HepG2 (cell line): ENCODE results near the gene PTPRC. TPM values are rescaled to one million over a fixed set of nuclear protein-coding genes. Genes with fewer than 3 reads are reported as not detected.

Experiments
- ATAC-seq: fragments of 200-7000 bp; cut with Tn5 transposase; 3 replicates; pipeline ENCODE4 v1.9.1; 2020; ENCODE audit warnings: mild to moderate bottlenecking, moderate library complexity
- BruUV-seq: library from RNA; stranded (reverse); fragments of 400-500 nt; replicated peaks from 2 replicates; lab custom pipeline; 2021; lab: Mats Ljungman, UMichigan
- CTCF ChIA-PET: fragments of 300-600 bp; formaldehyde crosslinking; extraction: SDS; loops from one replicate; lab custom pipeline; 2021; ENCODE audit warnings: low total read pairs, inconsistent platforms, low intra/inter-chr PET ratio; lab: Yijun Ruan, JAX
- POLR2A ChIA-PET: fragments of 350-600 bp; sonication (Branson Sonifier 250); formaldehyde crosslinking; loops from one replicate; lab custom pipeline; 2020; ENCODE audit warnings: antibody characterized with exemption, inconsistent platforms; lab: Yijun Ruan, JAX
- DNase-seq: peaks from one replicate; pipeline ENCODE4 v3.0.0-alpha.2; 2015; ENCODE audit warnings: low spot score
- FAIRE-seq: peaks from 3 replicates; lab custom pipeline; 2011; peaks lifted over from hg19 to GRCh38; lab: Jason Lieb, UNC
- H2AFZ ChIP-seq: one replicate; pipeline ENCODE4 v1.6.1; 2011; ENCODE audit warnings: low read length, inconsistent platforms
- H3K27ac ChIP-seq: fragments of 300-600 bp; 3 replicates; pipeline ENCODE4 v1.8.0; 2011; ENCODE audit warnings: mixed run types, mild to moderate bottlenecking, mixed read lengths, low read length, inconsistent platforms; ENCODE audit not compliant: insufficient read depth; ENCODE audit errors: extremely low read length
- H3K27me3 ChIP-seq, 2 experiments: fragments of 200-600 bp in 1 of 2; 2 replicates in 1 of 2; 3 replicates in 1 of 2; pipeline versions ENCODE4 v1.6.0 to v1.8.0; 2011; ENCODE audit warnings: low read length in 2 of 2, mild to moderate bottlenecking in 2 of 2, moderate library complexity in 2 of 2, inconsistent platforms in 1 of 2; ENCODE audit not compliant: insufficient read depth in 2 of 2, control insufficient read depth in 1 of 2
- H3K36me3 ChIP-seq, 2 experiments: fragments of 200-600 bp in 1 of 2; replicated peaks in 1 of 2; 2 replicates in 1 of 2; 3 replicates in 1 of 2; pipeline versions ENCODE4 v1.5.1 to v1.8.0; 2011; ENCODE audit warnings: low read length in 2 of 2, inconsistent platforms in 1 of 2; ENCODE audit not compliant: insufficient read depth in 2 of 2, control insufficient read depth in 1 of 2
- H3K4me1 ChIP-seq: 2 replicates; pipeline ENCODE4 v1.5.1; 2012; ENCODE audit warnings: low read length, inconsistent platforms; ENCODE audit not compliant: insufficient read depth
- H3K4me2 ChIP-seq: 2 replicates; pipeline ENCODE4 v1.6.0; 2011; ENCODE audit warnings: low read depth, low read length, inconsistent platforms
- H3K4me3 ChIP-seq, 3 experiments: fragments of 200-600 bp in 1 of 3; sonication (generic), shearing (Covaris generic) in 1 of 3; replicated peaks in 1 of 3; 2 replicates each; pipeline ENCODE4 v1.5.1; 2011 to 2016; ENCODE audit warnings: low read length in 3 of 3, inconsistent platforms in 2 of 3, low read depth in 2 of 3, mild to moderate bottlenecking in 2 of 3, control low read depth in 1 of 3, mixed read lengths in 1 of 3; ENCODE audit not compliant: insufficient read depth in 1 of 3
- H3K79me2 ChIP-seq: one replicate; pipeline ENCODE4 v1.6.1; 2011; ENCODE audit warnings: low read length, inconsistent platforms; ENCODE audit not compliant: insufficient read depth
- H3K9ac ChIP-seq: 2 replicates; pipeline ENCODE4 v1.6.0; 2011; ENCODE audit warnings: mild to moderate bottlenecking, low read depth, low read length, inconsistent platforms; ENCODE audit not compliant: insufficient read depth
- H3K9me3 ChIP-seq: 2 replicates; pipeline ENCODE4 v1.5.1; 2012; ENCODE audit warnings: mild to moderate bottlenecking, low read length
- H4K20me1 ChIP-seq: 2 replicates; pipeline ENCODE4 v1.6.0; 2011; ENCODE audit warnings: inconsistent platforms, mild to moderate bottlenecking, low read length, moderate library complexity; ENCODE audit not compliant: insufficient read depth
- HES4 ChIP-seq: sonication (generic); formaldehyde crosslinking; IDR thresholded peaks from 2 replicates; pipeline ENCODE4 v1.9.0; 2021; ENCODE audit warnings: mild to moderate bottlenecking, missing genetic modification reagents, borderline replicate concordance
- MEIS2 ChIP-seq: sonication (generic); formaldehyde crosslinking; IDR thresholded peaks from 2 replicates; pipeline ENCODE4 v1.9.0; 2021; ENCODE audit warnings: mild to moderate bottlenecking, missing genetic modification reagents
- NFKB2 ChIP-seq: sonication (generic); formaldehyde crosslinking; IDR thresholded peaks from 2 replicates; pipeline ENCODE4 v1.4.0; 2020; ENCODE audit warnings: missing genetic modification reagents, borderline replicate concordance
- NR3C1 ChIP-seq: sonication (generic); formaldehyde crosslinking; IDR thresholded peaks from 2 replicates; pipeline ENCODE4 v1.4.0; 2020; ENCODE audit warnings: missing genetic modification reagents
- POLR2AphosphoS2 ChIP-seq: IDR thresholded peaks from 2 replicates; pipeline ENCODE4 v1.6.1; 2011; ENCODE audit warnings: low read depth, low read length, improper control_type of control experiment
- RBAK ChIP-seq: sonication (generic); formaldehyde crosslinking; IDR thresholded peaks from 2 replicates; pipeline ENCODE4 v1.5.1; 2020; ENCODE audit warnings: mild to moderate bottlenecking, missing genetic modification reagents
- RELA ChIP-seq: sonication (generic); formaldehyde crosslinking; IDR thresholded peaks from 2 replicates; pipeline ENCODE4 v1.4.0; 2020; ENCODE audit warnings: missing genetic modification reagents
- SOX13 ChIP-seq, 3 experiments: fragments of 450-650 bp in 1 of 3; sonication (generic) in 1 of 3; formaldehyde crosslinking in 1 of 3; IDR thresholded peaks in 2 of 3; conservative IDR thresholded peaks in 1 of 3; 2 replicates each; pipeline versions ENCODE4 v1.5.0 to v1.6.1; 2016 to 2020; ENCODE audit warnings: antibody characterized with exemption in 1 of 3, mild to moderate bottlenecking in 1 of 3, missing compliant biosample characterization in 1 of 3, missing genetic modification reagents in 1 of 3, moderate library complexity in 1 of 3
- SSRP1 ChIP-seq: IDR thresholded peaks from 2 replicates; pipeline ENCODE4 v1.6.1; 2016; ENCODE audit warnings: control low read depth
- TOPORS ChIP-seq: sonication (generic); formaldehyde crosslinking; IDR thresholded peaks from 2 replicates; pipeline ENCODE4 v1.8.0; 2023; ENCODE audit warnings: mild to moderate bottlenecking, missing genetic modification reagents
- XBP1 ChIP-seq: sonication (generic); formaldehyde crosslinking; IDR thresholded peaks from 2 replicates; pipeline ENCODE4 v1.5.0; 2020; ENCODE audit warnings: missing genetic modification reagents
- ZNF138 ChIP-seq: sonication (generic); formaldehyde crosslinking; IDR thresholded peaks from 2 replicates; pipeline ENCODE4 v1.5.0; 2020; ENCODE audit warnings: mild to moderate bottlenecking, low read depth, missing genetic modification reagents
- ZNF234 ChIP-seq: sonication (generic); formaldehyde crosslinking; conservative IDR thresholded peaks from 2 replicates; pipeline ENCODE4 v1.5.1; 2020; ENCODE audit warnings: mild to moderate bottlenecking, missing genetic modification reagents
- ZNF44 ChIP-seq: sonication (generic); formaldehyde crosslinking; IDR thresholded peaks from 2 replicates; pipeline ENCODE4 v1.5.1; 2020; ENCODE audit warnings: mild to moderate bottlenecking, missing genetic modification reagents
- ZNF552 ChIP-seq: sonication (generic); formaldehyde crosslinking; IDR thresholded peaks from 2 replicates; pipeline ENCODE4 v1.9.0; 2022; ENCODE audit warnings: missing genetic modification reagents, mild to moderate bottlenecking, borderline replicate concordance
- ZNF572 ChIP-seq: sonication (generic); formaldehyde crosslinking; IDR thresholded peaks from 2 replicates; pipeline ENCODE4 v1.5.1; 2020; ENCODE audit warnings: mild to moderate bottlenecking, missing genetic modification reagents
- WGBS: methylation state at CpG from one replicate; pipeline ENCODE4 v1.1.6; 2017; ENCODE audit warnings: low lambda C conversion rate; 5-methylcytosine and 5-hydroxymethylcytosine counted together
- in situ Hi-C: cut with HindIII; loops from 2 replicates; pipeline ENCODE4 v1.10.0; 2017; ENCODE audit warnings: low pct_unique_long_range_greater_than_20kb; ENCODE audit not compliant: extremely low pct_ligation_motif_present
- intact Hi-C: fragments of 100-400 bp; cut with micrococcal nuclease; formaldehyde crosslinking; loops from one replicate; pipeline ENCODE4 v1.10.0; 2022; ENCODE audit not compliant: unreplicated experiment
- polyA plus RNA-seq, 8 experiments: library from polyadenylated mRNA; depleted of rRNA in 3 of 8; stranded (reverse) in 7 of 8; unstranded in 1 of 8; fragments of >200 nt; fragmentation: Illumina TruSeq in 4 of 8; extraction: Trizol in 4 of 8; gene quantifications; 2 replicates each; pipeline versions ENCODE4 v1.2.1 to v1.2.3, GENCODE V29; 2011 to 2016; ENCODE audit warnings: low read depth in 4 of 8, missing spikeins in 1 of 8, mixed read lengths in 1 of 8; ENCODE audit not compliant: insufficient read depth in 1 of 8
- total RNA-seq, 5 experiments: library from RNA; depleted of rRNA; stranded (reverse); fragments of >200 nt; fragmentation: Illumina TruSeq; extraction: Trizol; gene quantifications; 2 replicates each; pipeline ENCODE4 v1.2.3, GENCODE V29; 2016; ENCODE audit warnings: low read depth in 1 of 5
- TF ChIP-seq, protein P1 (sequence below): sonication (generic); formaldehyde crosslinking; IDR thresholded peaks from 2 replicates; pipeline ENCODE4 v1.5.0; 2020; ENCODE audit warnings: missing genetic modification reagents, mild to moderate bottlenecking, borderline replicate concordance
- TF ChIP-seq, protein P2 (sequence below): sonication (generic); formaldehyde crosslinking; IDR thresholded peaks from 2 replicates; pipeline ENCODE4 v1.9.0; 2021; ENCODE audit warnings: mild to moderate bottlenecking, missing genetic modification reagents

PTPRC gene
- total and polyA plus RNA-seq, 2 of the 13 experiments (the other 11 are each of a cell fraction or from before 2014, with no cell fraction given) = not detected

DNA sequence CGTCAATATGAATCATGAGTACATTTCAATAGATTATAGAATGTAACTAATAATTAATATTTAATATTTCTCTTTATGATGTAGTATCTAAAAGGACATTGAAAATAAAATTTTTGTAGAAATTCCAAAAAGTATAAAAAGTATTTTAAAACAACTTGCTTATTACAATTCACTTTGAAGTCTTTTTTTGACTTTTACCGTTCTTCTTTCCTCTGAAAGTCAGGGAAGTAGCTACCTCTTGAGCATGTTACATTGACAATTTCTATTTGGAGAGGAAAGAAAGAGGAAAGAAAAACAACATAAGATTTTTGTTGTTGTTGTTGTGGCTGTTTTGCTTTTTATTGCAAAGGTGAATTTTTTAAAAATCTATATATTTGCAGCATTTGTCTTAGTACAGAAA, 1.3 kb downstream of the PTPRC start (continued):
- TF ChIP-seq TOPORS (CRISPR knock-in tag) (no peak), NFKB2 (CRISPR knock-in tag) (no peak), POLR2AphosphoS2 (no peak), RBAK (no peak), MEIS2 (no peak), ZNF572 (no peak)

DNA sequence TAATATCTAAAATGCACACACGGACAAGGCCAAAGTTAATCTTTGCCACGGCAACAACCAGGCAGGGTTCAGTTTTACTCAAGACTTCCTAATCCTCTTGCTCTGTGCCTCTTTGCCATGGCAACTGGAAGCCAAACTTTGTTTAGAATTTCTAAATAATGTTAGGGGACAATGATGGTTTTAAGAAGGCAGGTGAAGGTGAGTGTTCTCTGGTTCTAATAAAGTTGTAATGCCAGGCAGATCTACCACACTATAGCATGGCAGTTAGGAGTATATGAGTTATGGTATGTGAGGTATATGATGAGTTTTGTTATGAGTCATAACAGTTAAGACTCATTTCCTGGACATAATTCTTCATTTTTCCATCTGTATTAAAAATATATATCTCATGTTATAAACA, 2.7 kb downstream of the PTPRC start:
- 0% methylated on average over 2 of the region's 2 CpGs for WGBS
- Histone ChIP-seq H3K9me3 (no peaks in the 10 kb centered on the region), H2AFZ (no peak overlapping the region), H3K9ac (no peak overlapping the region), H4K20me1 (no peaks in the 10 kb centered on the region), H3K27ac (no peak overlapping the region), H3K79me2 (no peaks in the 10 kb centered on the region), H3K4me2 (no peak overlapping the region), H3K27me3 (no peaks in the 10 kb centered on the region), H3K4me1 (no peaks in the 10 kb centered on the region), H3K36me3 (no peaks in the 10 kb centered on the region), H3K4me3 (no peak overlapping the region)
- FAIRE-seq (no peak), ATAC-seq (no peak), DNase-seq (no peak)
- no TSS peak for BruUV-seq
- POLR2A ChIA-PET = no interaction called here
- in situ Hi-C loops (no loop called here), intact Hi-C loops (no loop called here)
- CTCF ChIA-PET = no interaction called here
- no peak for TF ChIP-seq ZNF234 (CRISPR knock-in tag)
- no peak for TF ChIP-seq SOX13 (IDR thresholded peaks at IDR 0.05)
- no peak for TF ChIP-seq SOX13 (CRISPR knock-in tag; conservative IDR thresholded peaks at IDR 0.05 in 1 of 2, IDR thresholded peaks at IDR 0.05 in 1 of 2)
- TF ChIP-seq RELA (CRISPR knock-in tag) = no peak
- no peak for TF ChIP-seq SSRP1 (CRISPR knock-in tag)
- TF ChIP-seq HES4 = no peak
- no peak for TF ChIP-seq ZNF552 (CRISPR knock-in tag)
- TF ChIP-seq ZNF138 (CRISPR knock-in tag) = no peak
- no peak for TF ChIP-seq XBP1
- no peak for TF ChIP-seq NR3C1 (CRISPR knock-in tag)
- TF ChIP-seq, protein P1, sequence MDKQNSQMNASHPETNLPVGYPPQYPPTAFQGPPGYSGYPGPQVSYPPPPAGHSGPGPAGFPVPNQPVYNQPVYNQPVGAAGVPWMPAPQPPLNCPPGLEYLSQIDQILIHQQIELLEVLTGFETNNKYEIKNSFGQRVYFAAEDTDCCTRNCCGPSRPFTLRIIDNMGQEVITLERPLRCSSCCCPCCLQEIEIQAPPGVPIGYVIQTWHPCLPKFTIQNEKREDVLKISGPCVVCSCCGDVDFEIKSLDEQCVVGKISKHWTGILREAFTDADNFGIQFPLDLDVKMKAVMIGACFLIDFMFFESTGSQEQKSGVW (CRISPR knock-in tag) = no peak
- TF ChIP-seq ZNF44 (CRISPR knock-in tag) = no peak
- TF ChIP-seq, protein P2, sequence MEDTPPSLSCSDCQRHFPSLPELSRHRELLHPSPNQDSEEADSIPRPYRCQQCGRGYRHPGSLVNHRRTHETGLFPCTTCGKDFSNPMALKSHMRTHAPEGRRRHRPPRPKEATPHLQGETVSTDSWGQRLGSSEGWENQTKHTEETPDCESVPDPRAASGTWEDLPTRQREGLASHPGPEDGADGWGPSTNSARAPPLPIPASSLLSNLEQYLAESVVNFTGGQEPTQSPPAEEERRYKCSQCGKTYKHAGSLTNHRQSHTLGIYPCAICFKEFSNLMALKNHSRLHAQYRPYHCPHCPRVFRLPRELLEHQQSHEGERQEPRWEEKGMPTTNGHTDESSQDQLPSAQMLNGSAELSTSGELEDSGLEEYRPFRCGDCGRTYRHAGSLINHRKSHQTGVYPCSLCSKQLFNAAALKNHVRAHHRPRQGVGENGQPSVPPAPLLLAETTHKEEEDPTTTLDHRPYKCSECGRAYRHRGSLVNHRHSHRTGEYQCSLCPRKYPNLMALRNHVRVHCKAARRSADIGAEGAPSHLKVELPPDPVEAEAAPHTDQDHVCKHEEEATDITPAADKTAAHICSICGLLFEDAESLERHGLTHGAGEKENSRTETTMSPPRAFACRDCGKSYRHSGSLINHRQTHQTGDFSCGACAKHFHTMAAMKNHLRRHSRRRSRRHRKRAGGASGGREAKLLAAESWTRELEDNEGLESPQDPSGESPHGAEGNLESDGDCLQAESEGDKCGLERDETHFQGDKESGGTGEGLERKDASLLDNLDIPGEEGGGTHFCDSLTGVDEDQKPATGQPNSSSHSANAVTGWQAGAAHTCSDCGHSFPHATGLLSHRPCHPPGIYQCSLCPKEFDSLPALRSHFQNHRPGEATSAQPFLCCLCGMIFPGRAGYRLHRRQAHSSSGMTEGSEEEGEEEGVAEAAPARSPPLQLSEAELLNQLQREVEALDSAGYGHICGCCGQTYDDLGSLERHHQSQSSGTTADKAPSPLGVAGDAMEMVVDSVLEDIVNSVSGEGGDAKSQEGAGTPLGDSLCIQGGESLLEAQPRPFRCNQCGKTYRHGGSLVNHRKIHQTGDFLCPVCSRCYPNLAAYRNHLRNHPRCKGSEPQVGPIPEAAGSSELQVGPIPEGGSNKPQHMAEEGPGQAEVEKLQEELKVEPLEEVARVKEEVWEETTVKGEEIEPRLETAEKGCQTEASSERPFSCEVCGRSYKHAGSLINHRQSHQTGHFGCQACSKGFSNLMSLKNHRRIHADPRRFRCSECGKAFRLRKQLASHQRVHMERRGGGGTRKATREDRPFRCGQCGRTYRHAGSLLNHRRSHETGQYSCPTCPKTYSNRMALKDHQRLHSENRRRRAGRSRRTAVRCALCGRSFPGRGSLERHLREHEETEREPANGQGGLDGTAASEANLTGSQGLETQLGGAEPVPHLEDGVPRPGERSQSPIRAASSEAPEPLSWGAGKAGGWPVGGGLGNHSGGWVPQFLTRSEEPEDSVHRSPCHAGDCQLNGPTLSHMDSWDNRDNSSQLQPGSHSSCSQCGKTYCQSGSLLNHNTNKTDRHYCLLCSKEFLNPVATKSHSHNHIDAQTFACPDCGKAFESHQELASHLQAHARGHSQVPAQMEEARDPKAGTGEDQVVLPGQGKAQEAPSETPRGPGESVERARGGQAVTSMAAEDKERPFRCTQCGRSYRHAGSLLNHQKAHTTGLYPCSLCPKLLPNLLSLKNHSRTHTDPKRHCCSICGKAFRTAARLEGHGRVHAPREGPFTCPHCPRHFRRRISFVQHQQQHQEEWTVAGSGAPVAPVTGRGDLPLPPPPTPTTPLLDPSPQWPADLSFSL (CRISPR knock-in tag) = no peak
